Heart right ventricle (tissue), 16 donors: ENCODE results near the gene KRT9. TPM values are rescaled to one million over a fixed set of nuclear protein-coding genes. Genes with fewer than 3 reads are reported as not detected.

Experiments
- ATAC-seq, 8 donors: fragments of 200-7000 bp; cut with Tn5 transposase; one replicate each; pipeline ENCODE4 v1.9.1; 2020; ENCODE audit warnings: mild to moderate bottlenecking in 8 of 8, moderate library complexity in 8 of 8, moderate number of reproducible peaks in 1 of 8
- DNase-seq, 2 donors: peaks; one replicate each; pipeline ENCODE4 v3.0.0-alpha.2; 2020
- H3K27ac ChIP-seq, 10 donors: fragments of 200-600 bp; sonication (generic) in 2 of 10; one replicate each; pipeline versions ENCODE4 v1.5.0 to v1.8.0; 2020 to 2022; ENCODE audit warnings: mild to moderate bottlenecking in 3 of 10
- H3K27me3 ChIP-seq, 7 donors: fragments of 200-600 bp; one replicate each; pipeline ENCODE4 v1.8.0; 2021 to 2022; ENCODE audit warnings: mild to moderate bottlenecking in 2 of 7
- H3K36me3 ChIP-seq, 9 donors: fragments of 200-600 bp; sonication (generic) in 1 of 9; one replicate each; pipeline versions ENCODE4 v1.5.0 to v1.8.0; 2020 to 2022; ENCODE audit warnings: mild to moderate bottlenecking in 2 of 9
- H3K4me1 ChIP-seq, 9 donors: fragments of 200-600 bp; sonication (generic) in 1 of 9; one replicate each; pipeline versions ENCODE4 v1.5.0 to v1.8.0; 2020 to 2022; ENCODE audit warnings: mild to moderate bottlenecking in 4 of 9
- H3K4me3 ChIP-seq, 10 donors: fragments of 200-600 bp; sonication (generic) in 2 of 10; one replicate each; pipeline versions ENCODE4 v1.5.0 to v1.8.0; 2020 to 2022; ENCODE audit warnings: mild to moderate bottlenecking in 7 of 10, moderate library complexity in 2 of 10
- H3K9me3 ChIP-seq, 11 donors: fragments of 200-600 bp in 10 of 11; sonication (generic) in 2 of 11; one replicate each; pipeline versions ENCODE4 v1.5.0 to v1.8.0; 2013 to 2022; ENCODE audit warnings: mild to moderate bottlenecking in 2 of 11, control low read depth in 1 of 11, moderate library complexity in 1 of 11
- WGBS, 2 donors: extraction: QIAGEN DNeasy Blood & Tissue Kit; methylation state at CpG; one replicate each; pipeline ENCODE4 v1.1.7; 2013; ENCODE audit warnings: inconsistent platforms in 1 of 2; 5-methylcytosine and 5-hydroxymethylcytosine counted together
- intact Hi-C, 10 donors: fragments of 100-400 bp; cut with DNase I; formaldehyde crosslinking; loops; one replicate each; pipeline versions ENCODE4 v1.11.1 to v1.14.2; 2022
- polyA plus RNA-seq, 2 donors: library from polyadenylated mRNA; stranded (reverse); fragments of 200-250 nt; gene quantifications; one replicate each; pipeline ENCODE4 v1.2.3, GENCODE V29; 2013
- total RNA-seq, 10 donors: library from RNA; stranded (reverse); fragmentation: NEBNext Ultra II Directional in 3 of 10; extraction: Animal tissue kit (Norgen Biotek cat#: 25700) in 3 of 10; gene quantifications; one replicate each; pipeline versions ENCODE4 v1.2.1 to v1.2.4, GENCODE V29; 2021 to 2023
- TF ChIP-seq, protein P1 (sequence below), 9 donors: fragments of 200-600 bp; sonication (generic) in 2 of 9; IDR thresholded peaks; one replicate each; pipeline versions ENCODE4 v1.5.0 to v1.8.0; 2021 to 2022; ENCODE audit warnings: antibody characterized with exemption in 9 of 9, mild to moderate bottlenecking in 5 of 9, moderate library complexity in 1 of 9
- donor health status: Arrhythmogenic right ventricular cardiomyopathy.
- donor health status: ischemic (EF 13 %, LVEDD 7.1; RV severe dilation, severe dysfunction).
- donor health status: healthy with polysubstance abuse.
- donor health status: DM: no; HTN: yes; CAD: no.
- donor health status: DM: no; HTN: no; CAD: no.
- donor health status: ischemic (EF 25% LVEDD 6.9; RV normal size, moderate dysfunction).
- donor health status: ischemic (EF 25% LVEDD 5.7; RV mildly dilated, moderate dysfunction).
- donor health status: healthy.
- donor health status: DM: yes; HTN: yes; CAD: no.
- donor health status: Ischemic cardiomyopathy.
- donor health status: ischemic (EF 35%, LVEDD 5.7; RV mildly dilated, moderate dysfunction).
- donor health status: nonischemic (EF 11% LVEDD 7.7; RV severe dilation, severe dysfunction).
- donor health status: DM: yes; HTN: yes; CAD: no.
- donor health status: PGD.
- donor health status: ischemic (EF 29% LVEDD 5.4; RV normal size, mild dysfunction).
- donor health status: nonischemic (EF 23%, LVEDD 6.1; RV moderate dilation, normal function).

Gene KRT9
- total and polyA plus RNA-seq, 12 donors, result not detected

DNA sequence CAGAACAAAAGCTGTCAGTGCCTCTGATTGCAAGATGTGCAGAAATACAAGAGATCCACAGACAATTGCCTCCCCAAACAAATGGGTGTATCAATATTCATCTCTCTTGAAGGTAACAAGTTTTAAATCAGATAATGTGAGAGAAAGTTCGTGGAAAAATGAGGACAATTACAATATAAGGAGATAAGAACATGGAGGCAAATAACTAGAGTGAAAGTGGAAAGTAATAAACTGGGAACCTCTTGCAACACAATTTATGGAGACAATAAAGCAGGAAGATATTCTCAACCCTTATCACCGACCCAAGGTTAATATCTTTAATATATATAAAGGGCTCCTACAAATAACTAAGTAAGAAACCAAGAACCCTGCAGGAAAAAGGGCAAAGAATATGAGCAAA is 29.5 kb downstream of the KRT9 start:
- ATAC-seq, result no peak
- DNase-seq, result no peak
- intact Hi-C loops, result loop anchor here in 3 of 10 donors (10.0 kb wide), 2 partner anchors 628 to 738 kb away; no protein-coding TSS in a partner anchor
- TF ChIP-seq, protein P1, sequence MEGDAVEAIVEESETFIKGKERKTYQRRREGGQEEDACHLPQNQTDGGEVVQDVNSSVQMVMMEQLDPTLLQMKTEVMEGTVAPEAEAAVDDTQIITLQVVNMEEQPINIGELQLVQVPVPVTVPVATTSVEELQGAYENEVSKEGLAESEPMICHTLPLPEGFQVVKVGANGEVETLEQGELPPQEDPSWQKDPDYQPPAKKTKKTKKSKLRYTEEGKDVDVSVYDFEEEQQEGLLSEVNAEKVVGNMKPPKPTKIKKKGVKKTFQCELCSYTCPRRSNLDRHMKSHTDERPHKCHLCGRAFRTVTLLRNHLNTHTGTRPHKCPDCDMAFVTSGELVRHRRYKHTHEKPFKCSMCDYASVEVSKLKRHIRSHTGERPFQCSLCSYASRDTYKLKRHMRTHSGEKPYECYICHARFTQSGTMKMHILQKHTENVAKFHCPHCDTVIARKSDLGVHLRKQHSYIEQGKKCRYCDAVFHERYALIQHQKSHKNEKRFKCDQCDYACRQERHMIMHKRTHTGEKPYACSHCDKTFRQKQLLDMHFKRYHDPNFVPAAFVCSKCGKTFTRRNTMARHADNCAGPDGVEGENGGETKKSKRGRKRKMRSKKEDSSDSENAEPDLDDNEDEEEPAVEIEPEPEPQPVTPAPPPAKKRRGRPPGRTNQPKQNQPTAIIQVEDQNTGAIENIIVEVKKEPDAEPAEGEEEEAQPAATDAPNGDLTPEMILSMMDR (IDR thresholded peaks at IDR 0.05), result no peak
- H3K27ac ChIP-seq, result no peak overlapping the region
- WGBS, 2 donors, result 55 to 68% methylated on average over 2 of the region's 2 CpGs
- peaks cover 0 to 19% (median 7%) of the 10 kb centered on the region in 7 donors for H3K27me3 ChIP-seq
- H3K4me3 ChIP-seq, result no peak overlapping the region
- H3K36me3 ChIP-seq, result no peaks in the 10 kb centered on the region
- H3K4me1 ChIP-seq, result peaks cover 0 to under 1% (median 0%) of the 10 kb centered on the region in 9 donors
- H3K9me3 ChIP-seq, result peaks cover 0 to 9% (median 0%) of the 10 kb centered on the region in 11 donors

DNA sequence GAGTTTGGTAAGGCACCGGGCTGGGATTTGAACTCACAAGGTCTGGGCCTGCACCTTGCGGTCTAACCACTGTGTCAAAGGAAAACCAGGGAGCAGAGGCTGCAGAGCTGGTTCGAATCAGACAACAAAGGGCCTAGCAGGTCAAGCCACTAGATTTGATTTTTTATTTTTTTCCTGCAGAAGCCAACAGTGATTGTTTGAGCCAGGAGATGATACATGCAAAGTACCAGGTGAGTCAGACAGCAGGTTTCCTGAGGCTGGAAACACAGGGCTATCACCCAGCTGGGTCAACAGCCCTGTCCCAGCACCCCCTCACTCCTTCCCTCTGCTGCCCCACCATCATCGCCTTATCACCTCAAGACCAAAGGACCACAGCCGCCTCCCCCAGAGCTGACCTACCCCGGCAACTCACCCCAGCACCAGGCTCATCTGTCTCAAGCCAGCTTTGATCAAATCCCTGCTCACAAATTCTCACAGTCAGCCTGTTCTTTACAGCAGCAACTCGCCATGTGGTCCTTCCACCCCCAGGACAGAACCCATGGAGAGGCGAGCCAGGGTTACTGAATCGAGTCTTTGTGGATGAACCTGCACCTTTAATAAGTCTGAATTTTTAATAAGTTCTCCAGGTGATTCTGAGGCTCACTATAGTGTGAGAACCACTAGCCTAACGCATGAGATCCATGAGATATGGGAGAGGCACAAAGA is 30.8 kb downstream of the KRT9 start:
- DNase-seq (no peak), ATAC-seq (no peak)

DNA sequence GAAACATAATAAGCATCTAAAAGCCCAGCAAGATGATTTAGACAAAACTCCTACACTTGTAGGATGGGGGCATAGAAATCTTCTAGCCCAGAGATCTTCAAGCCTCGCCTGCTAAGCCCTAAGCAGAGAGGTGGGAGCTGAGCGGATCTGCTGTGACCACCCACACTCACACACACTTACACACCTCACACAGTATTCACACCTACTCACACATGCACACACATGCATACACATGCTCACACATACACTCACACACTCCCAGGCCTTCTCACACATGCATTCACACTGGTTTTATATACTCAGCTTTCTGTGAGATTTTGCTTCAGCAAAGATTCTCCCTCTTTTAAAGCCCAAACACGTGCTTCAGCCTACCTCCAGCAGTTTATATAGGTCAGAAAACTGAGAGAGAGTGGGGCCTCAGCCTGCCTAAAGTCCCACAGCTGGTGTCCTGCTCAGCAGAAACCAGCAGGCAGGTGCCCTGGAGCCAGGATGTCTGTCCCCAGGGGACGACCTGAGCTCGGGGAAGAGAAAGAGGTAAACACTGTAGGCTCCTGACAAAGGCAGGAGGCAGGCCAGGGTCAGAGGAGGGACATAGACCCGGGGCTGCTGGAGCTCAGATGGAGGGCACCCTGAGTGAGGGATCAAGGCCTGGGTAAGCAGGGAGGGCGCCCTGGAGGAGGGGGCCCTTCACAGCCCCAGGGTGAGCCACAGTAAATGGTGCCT is 31.7 kb downstream of the KRT9 start:
- WGBS, 2 donors, result 66 to 69% methylated on average over 7 of the region's 7 CpGs
- no peak overlapping the region for H3K4me3 ChIP-seq
- ATAC-seq, result no peak
- no peaks in the 10 kb centered on the region for H3K9me3 ChIP-seq
- no peak overlapping the region for H3K27ac ChIP-seq
- TF ChIP-seq, protein P1 (IDR thresholded peaks at IDR 0.05), result no peak
- DNase-seq, result no peak
- H3K36me3 ChIP-seq, result no peaks in the 10 kb centered on the region
- peaks cover 0 to 33% (median 24%) of the 10 kb centered on the region in 7 donors for H3K27me3 ChIP-seq
- H3K4me1 ChIP-seq, result no peaks in the 10 kb centered on the region
- intact Hi-C loops, result loop anchor here in 3 of 10 donors (10.0 kb wide), 2 partner anchors 625 to 735 kb away; no protein-coding TSS in a partner anchor

More for the DNA sequence above, 30.8 kb downstream of the KRT9 start:
- Histone ChIP-seq H3K27ac (no peak overlapping the region), H3K36me3 (no peaks in the 10 kb centered on the region), H3K4me1 (no peaks in the 10 kb centered on the region), H3K27me3 (peaks cover 0 to 23% (median 15%) of the 10 kb centered on the region in 7 donors), H3K9me3 (no peaks in the 10 kb centered on the region), H3K4me3 (no peak overlapping the region)
- 72 to 73% methylated on average over 10 of the region's 10 CpGs for WGBS, 2 donors
- intact Hi-C loops, result loop anchor here in 4 of 10 donors (1.0 to 10.0 kb wide), 3 partner anchors 626 to 736 kb away; no protein-coding TSS in a partner anchor
- TF ChIP-seq, protein P1 (IDR thresholded peaks at IDR 0.05), result no peak

DNA sequence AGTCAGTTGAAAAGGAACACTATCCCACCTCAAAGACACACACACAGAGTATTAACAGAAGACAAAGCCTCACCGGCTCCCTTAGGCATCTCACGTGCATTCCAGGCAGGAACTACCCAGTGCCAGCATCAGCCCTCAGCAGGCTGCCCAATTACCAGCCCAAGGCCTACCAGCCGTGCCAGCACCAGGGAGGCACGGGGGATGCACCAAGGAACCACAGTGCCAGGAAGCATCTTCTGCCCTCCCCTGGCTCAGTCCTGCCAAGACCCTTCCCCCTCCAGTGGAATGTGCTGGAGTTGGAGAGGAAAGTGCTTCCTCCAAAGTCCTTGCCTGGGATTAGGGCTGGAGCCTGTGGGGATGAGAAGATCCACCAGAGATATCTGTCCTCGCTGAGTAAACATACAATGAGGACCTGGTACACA is 32.8 kb downstream of the KRT9 start:
- Histone ChIP-seq H3K27me3 (peaks cover 0 to 39% (median 27%) of the 10 kb centered on the region in 7 donors), H3K27ac (no peak overlapping the region), H3K36me3 (no peaks in the 10 kb centered on the region), H3K4me3 (no peak overlapping the region), H3K4me1 (no peaks in the 10 kb centered on the region), H3K9me3 (no peaks in the 10 kb centered on the region)
- intact Hi-C loops, result no loop called here
- no peak for DNase-seq
- TF ChIP-seq, protein P1 (IDR thresholded peaks at IDR 0.05), result no peak
- WGBS, 2 donors, result 61 to 62% methylated on average over 5 of the region's 5 CpGs
- no peak for ATAC-seq
